A673 (cell line): ENCODE results near the gene PRUNE2. TPM values are rescaled to one million over a fixed set of nuclear protein-coding genes. Genes with fewer than 3 reads are reported as not detected.

Experiments used
- BruUV-seq: library from RNA; stranded (reverse); fragments of 400-500 nt; replicated peaks from 2 replicates; lab custom pipeline; 2021; lab: Mats Ljungman, UMichigan
- CTCF ChIA-PET: fragments of 300-600 bp; sonication (Branson Sonifier 250); formaldehyde crosslinking; loops from one replicate; lab custom pipeline; 2022; ENCODE audit warnings: antibody characterized with exemption; lab: Charles Lee
- POLR2A ChIA-PET: fragments of 300-600 bp; sonication (Branson Sonifier 250); formaldehyde crosslinking; loops from one replicate; lab custom pipeline; 2022; ENCODE audit warnings: antibody characterized with exemption; ENCODE audit not compliant: low non-redundant PET; lab: Charles Lee
- DNase-seq: peaks from one replicate; pipeline ENCODE4 v3.0.0-alpha.2; 2015; ENCODE audit warnings: low spot score
- H3K27ac ChIP-seq: fragments of 200-600 bp; sonication (generic); 2 replicates; pipeline ENCODE4 v1.5.1; 2016; ENCODE audit warnings: mixed run types, low read depth, mild to moderate bottlenecking, mixed read lengths, antibody characterized with exemption, low read length; ENCODE audit not compliant: poor library complexity, severe bottlenecking
- H3K27me3 ChIP-seq: fragments of 200-600 bp; sonication (generic); replicated peaks from 2 replicates; pipeline ENCODE4 v1.6.1; 2017; ENCODE audit warnings: mixed run types, low read depth, mild to moderate bottlenecking, mixed read lengths, antibody characterized with exemption, low read length; ENCODE audit not compliant: insufficient read depth, poor library complexity
- H3K36me3 ChIP-seq: fragments of 200-600 bp; sonication (generic); 2 replicates; pipeline ENCODE4 v1.6.1; 2016; ENCODE audit warnings: mixed run types, mild to moderate bottlenecking, mixed read lengths, antibody characterized with exemption, low read length; ENCODE audit not compliant: insufficient read depth, poor library complexity, severe bottlenecking
- H3K4me1 ChIP-seq: fragments of 200-600 bp; sonication (generic); 2 replicates; pipeline ENCODE4 v1.6.1; 2017; ENCODE audit warnings: mixed run types, mild to moderate bottlenecking, mixed read lengths, antibody characterized with exemption, low read length; ENCODE audit not compliant: insufficient read depth, poor library complexity, severe bottlenecking
- H3K4me3 ChIP-seq: fragments of 200-600 bp; sonication (generic); 2 replicates; pipeline ENCODE4 v1.5.1; 2016; ENCODE audit warnings: low read depth, mixed run types, mild to moderate bottlenecking, mixed read lengths, low read length; ENCODE audit not compliant: poor library complexity, severe bottlenecking
- H3K9me3 ChIP-seq: fragments of 200-600 bp; sonication (generic); 2 replicates; pipeline ENCODE4 v1.6.1; 2016; ENCODE audit warnings: mixed run types, low read depth, mild to moderate bottlenecking, mixed read lengths, antibody characterized with exemption, low read length; ENCODE audit not compliant: poor library complexity, severe bottlenecking
- EZH2 ChIP-seq: fragments of 200-600 bp; sonication (generic); IDR thresholded peaks from 2 replicates; pipeline ENCODE4 v1.6.1; 2017; ENCODE audit warnings: borderline replicate concordance, low read depth, mild to moderate bottlenecking, mixed read lengths, antibody characterized with exemption, low read length; ENCODE audit not compliant: poor library complexity, severe bottlenecking
- intact Hi-C: fragments of 100-400 bp; cut with micrococcal nuclease; formaldehyde crosslinking; loops from one replicate; pipeline ENCODE4 v1.10.0; 2022; ENCODE audit not compliant: unreplicated experiment
- total RNA-seq: library from RNA; stranded (reverse); gene quantifications from 2 replicates; pipeline ENCODE4 v1.2.3, GENCODE V29; 2021
- TF ChIP-seq, protein P1 (sequence below): fragments of 300-800, 200-600 bp; sonication (generic); conservative IDR thresholded peaks from 2 replicates; pipeline ENCODE4 v1.5.1; 2017; ENCODE audit warnings: low read depth, mild to moderate bottlenecking, antibody characterized with exemption, low read length, moderate library complexity, mixed read lengths

PRUNE2 gene
- total RNA-seq, 1 experiment from 2014 or later = not detected

DNA sequence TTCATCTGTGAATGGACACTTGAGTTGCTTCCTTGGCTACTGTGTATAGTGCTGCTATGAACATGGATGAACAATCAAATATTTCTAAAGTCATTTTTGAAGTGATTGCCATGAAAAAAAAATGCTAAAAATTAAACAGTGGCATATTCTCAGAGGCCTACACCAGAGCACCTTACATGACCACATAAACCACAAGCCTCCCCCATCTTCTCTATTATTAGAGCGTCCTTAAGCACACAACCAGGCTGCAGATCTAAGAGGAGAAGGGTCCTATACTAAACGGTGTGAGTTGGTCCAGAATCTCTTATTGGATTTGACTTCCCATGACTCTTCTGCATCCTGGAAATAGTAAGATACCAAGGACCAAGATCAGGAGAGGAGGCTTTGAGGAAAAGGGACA lies 107.4 kb downstream of the PRUNE2 start:
- no peak for DNase-seq
- POLR2A ChIA-PET = no interaction called here
- TF ChIP-seq, protein P1, sequence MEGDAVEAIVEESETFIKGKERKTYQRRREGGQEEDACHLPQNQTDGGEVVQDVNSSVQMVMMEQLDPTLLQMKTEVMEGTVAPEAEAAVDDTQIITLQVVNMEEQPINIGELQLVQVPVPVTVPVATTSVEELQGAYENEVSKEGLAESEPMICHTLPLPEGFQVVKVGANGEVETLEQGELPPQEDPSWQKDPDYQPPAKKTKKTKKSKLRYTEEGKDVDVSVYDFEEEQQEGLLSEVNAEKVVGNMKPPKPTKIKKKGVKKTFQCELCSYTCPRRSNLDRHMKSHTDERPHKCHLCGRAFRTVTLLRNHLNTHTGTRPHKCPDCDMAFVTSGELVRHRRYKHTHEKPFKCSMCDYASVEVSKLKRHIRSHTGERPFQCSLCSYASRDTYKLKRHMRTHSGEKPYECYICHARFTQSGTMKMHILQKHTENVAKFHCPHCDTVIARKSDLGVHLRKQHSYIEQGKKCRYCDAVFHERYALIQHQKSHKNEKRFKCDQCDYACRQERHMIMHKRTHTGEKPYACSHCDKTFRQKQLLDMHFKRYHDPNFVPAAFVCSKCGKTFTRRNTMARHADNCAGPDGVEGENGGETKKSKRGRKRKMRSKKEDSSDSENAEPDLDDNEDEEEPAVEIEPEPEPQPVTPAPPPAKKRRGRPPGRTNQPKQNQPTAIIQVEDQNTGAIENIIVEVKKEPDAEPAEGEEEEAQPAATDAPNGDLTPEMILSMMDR = no peak
- no peak for TF ChIP-seq EZH2
- no peaks in the 10 kb centered on the region for H3K9me3 ChIP-seq
- peaks cover 63% of the 10 kb centered on the region for H3K27me3 ChIP-seq
- H3K4me3 ChIP-seq = no peak overlapping the region
- no peaks in the 10 kb centered on the region for H3K4me1 ChIP-seq
- CTCF ChIA-PET = no interaction called here
- no peak overlapping the region for H3K27ac ChIP-seq
- H3K36me3 ChIP-seq = no peaks in the 10 kb centered on the region
- intact Hi-C loops = no loop called here
- BruUV-seq = no TSS peak

DNA sequence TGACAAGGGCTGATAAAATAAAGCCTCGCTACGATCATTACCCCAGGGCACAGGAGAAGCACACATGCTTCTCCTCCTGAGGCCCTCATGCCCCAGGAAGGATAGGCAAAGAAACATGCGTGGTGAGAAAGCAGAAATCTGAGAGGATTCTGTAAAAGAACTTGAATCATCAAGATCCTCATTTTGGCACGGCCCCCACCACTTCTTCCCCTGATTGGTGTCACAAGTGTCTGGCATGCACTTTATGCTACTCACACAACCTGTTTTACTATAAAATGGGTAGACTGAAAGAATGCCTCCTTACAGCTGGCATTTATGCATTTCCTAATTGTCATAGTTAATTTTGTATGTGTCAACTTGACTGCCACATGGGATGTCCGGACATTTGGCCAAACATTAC lies 109.6 kb downstream of the PRUNE2 start:
- Histone ChIP-seq H3K27me3 (peaks cover 41% of the 10 kb centered on the region), H3K27ac (no peak overlapping the region), H3K36me3 (no peaks in the 10 kb centered on the region), H3K4me1 (no peaks in the 10 kb centered on the region), H3K9me3 (no peaks in the 10 kb centered on the region), H3K4me3 (no peak overlapping the region)
- TF ChIP-seq, protein P1 = no peak
- TF ChIP-seq EZH2 = no peak
- ChIA-PET CTCF (no interaction called here), POLR2A (no interaction called here)
- intact Hi-C loops = no loop called here
- BruUV-seq = no TSS peak
- no peak for DNase-seq

DNA sequence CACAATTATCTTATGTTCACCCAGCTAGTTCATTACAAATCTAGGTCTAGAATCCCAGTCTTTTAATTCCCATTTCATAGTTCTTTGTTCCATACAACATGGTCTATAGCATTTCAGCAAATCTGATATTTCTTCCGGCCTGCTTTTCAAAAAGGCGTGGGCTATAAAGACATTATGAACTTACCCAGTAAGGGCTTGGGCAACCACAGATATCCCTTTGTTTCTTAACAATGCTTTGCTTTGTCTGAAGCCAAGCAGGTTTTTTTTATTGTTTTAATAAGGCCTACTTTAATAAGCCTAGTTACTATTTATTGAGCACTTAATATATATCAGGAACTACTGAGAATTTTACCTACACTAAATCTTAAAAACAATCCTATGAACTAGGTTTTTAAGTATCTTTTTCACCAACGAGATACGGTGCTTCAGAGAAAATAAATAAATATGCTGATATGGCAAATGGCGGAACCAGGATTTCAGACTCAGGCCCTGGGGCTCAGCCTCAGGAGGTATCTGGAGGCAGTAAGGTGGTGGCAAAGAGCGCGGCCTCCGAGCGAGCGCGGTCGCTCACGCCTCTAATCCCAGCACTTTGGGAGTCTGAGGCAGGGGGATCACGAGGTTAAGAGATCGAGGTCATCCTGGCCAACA lies 112.0 kb downstream of the PRUNE2 start:
- Histone ChIP-seq H3K27me3 (peaks cover 25% of the 10 kb centered on the region), H3K4me1 (no peaks in the 10 kb centered on the region), H3K27ac (no peak overlapping the region), H3K4me3 (no peak overlapping the region), H3K36me3 (no peaks in the 10 kb centered on the region), H3K9me3 (no peaks in the 10 kb centered on the region)
- ChIA-PET POLR2A (no interaction called here), CTCF (no interaction called here)
- no TSS peak for BruUV-seq
- no peak for DNase-seq
- intact Hi-C loops = no loop called here
- TF ChIP-seq EZH2 = no peak
- TF ChIP-seq, protein P1 = no peak
